ENCODE measurements around the gene PHOSPHO2.

GRCh38 chr2:169694113-169694893 is at the start of gene PHOSPHO2, which contains the start of gene CFAP210:
- TF ChIP-seq CTCF (conservative IDR thresholded peaks at IDR 0.05; ENCODE audit: low read depth, low read length), result no peak
- no peak for TF ChIP-seq EZH2 (IDR thresholded peaks at IDR 0.05; ENCODE audit: low read length, unreplicated experiment)
- TF ChIP-seq EZH2phosphoT487 (IDR thresholded peaks at IDR 0.05; ENCODE audit: borderline replicate concordance, low read length), result no peak

Measured in PC-3 (cell line).